Activated CD8-positive, alpha-beta memory T cell treated with anti-CD3 and anti-CD28 coated beads, Interleukin-2, amount 50 U/mL, for 4 hours (primary cell): ENCODE measurements around the gene TGFB1I1.
"Not testable (repeated sequence)": the region's sequence is repeated elsewhere in the genome, so short reads cannot be mapped to it uniquely, and the experiment has no call there.

Source experiments
- DNase-seq: peaks from one replicate; pipeline ENCODE4 v3.0.0-alpha.2; 2020

TGFB1I1 gene

DNA sequence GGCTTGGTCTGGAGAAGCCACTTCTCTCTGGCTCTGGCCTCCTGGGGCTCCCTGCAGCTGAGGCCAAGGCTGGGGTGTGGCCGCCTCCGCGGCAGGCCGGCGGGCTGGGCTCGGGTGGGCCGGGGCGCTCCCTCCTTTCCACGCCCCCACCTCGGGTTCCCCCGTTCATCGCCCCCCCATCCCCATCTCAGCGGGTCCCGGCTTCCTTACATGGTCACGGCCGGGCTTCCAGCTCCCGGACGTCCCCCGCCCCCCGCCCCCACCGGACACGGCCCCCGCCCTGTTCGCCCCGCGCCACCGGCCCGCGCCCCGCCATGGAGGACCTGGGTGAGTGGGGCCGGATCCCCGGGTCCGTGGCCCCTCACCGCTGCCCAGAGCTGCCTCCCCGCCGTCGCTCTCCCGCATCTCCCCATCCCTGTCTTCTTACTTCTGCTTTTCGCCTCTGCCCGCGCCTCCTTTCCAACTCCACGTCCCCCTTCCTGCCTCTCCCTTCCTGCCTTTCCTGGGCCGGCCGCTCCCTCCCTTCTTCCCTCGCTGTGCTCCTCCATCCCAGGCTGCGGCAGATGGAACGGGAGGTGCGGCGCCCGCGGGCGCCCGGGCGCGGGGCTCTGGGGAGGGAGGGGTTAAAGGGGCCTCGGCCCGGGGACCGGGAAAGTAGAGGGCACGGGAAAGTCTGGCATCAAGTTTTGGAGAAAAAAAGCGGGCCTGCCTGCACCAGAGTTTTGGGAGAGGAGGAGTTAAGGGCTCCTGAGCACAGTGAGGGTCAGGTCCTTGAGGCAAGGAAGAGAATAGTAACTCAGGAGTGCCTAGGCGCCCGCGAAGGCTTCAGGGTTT is at the start of gene TGFB1I1:
TSS of gene TGFB1I1 (plus strand) at position 278 of the 834 bp plus-strand sequence. CDS start at position 315, 37 bp downstream.
- DNase-seq: no peak

DNA sequence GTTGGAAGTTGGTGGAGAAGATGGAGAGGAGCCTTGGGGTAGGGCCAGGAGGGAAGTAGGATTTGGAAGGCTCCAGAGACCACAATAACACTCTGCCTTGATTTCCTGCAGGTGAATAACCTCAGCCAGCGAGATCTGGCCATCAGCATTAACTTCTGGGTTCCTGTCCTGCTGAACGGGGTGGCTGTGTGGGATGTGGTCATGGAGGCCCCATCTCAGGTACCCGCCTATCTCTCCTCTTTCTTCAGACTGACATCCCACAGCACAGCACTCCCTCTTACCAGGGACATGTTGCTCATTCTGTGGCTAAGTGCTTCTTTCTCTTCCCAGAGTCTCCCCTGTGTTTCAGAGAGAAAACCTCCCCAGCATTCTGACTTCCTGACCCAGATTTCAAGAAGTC is 48.7 kb upstream of the TGFB1I1 start:
- no peak for DNase-seq

DNA sequence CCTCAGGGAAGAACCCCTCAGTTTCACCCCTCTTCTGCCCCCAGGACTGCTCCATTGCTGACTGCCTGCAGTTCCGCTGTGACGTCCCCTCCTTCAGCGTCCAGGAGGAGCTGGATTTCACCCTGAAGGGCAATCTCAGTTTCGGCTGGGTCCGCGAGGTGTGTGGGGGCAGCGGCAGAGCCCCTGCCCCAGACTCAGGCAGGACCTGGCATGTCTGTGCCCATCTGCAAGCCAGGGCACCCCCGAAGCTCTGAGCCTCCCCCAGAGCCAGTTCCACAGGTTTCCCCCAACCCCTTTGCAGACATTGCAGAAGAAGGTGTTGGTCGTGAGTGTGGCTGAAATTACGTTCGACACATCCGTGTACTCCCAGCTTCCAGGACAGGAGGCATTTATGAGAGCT is 48.2 kb upstream of the TGFB1I1 start:
- DNase-seq: no peak

DNA sequence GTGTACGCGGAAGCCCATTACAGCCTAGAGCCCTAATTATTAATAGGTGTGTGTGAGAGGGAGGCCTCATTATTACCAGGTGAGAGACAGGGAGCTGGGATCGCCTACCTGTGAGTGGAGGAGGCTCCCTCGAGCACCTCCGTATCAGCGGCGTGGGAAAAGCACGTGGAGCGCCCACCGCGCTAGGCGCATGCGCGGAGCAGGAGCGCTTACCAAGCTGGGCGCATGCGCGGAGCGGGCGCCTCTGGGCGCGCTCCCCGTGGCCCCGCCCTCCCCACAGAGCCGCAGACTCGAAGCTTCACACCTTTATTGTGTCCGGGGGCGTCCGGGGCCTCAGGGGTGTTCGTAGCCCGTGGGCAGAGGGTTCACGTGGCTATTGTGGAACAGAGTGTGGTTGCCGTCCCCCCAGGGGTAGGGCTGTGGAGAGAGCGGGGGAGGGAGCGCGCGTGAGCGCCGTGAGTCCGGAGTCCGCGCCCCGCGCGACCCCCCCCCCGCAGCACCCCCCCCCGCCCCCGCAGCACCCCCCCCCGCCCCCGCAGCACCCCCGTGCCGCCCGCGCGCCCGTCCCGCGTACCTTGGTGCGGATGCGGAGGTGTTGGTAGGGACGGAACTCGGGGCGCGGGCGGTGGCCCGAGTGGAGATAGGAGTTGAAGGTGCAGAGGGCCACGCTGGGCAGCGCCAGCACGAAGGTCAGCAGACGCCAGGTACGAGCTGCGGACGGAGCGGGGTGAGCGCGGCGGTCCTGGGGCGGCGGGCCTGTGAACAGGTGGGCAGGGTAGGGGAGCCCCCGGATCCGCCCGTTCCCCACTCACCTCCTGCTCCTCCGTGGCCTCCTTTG is 44.3 kb upstream of the TGFB1I1 start:
- peak; percentile 76 for DNase-seq

DNA sequence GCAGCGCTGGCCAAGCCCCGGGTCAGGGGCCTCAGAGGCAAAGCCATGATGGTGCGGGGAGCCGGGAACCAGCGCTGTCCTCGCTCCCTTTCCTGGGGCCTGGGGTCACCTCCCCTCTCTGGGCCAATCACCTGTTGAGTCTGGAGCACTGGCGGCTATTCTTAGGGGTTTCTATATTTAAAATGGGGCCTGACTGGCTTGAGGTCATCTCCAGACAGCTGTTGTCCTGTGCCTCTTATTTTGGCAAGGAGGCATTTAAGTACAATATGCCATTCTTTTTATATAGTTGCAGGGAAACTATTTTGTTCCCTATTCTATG is 43.7 kb upstream of the TGFB1I1 start, which contains the start of gene COX6A2:
TSS of gene COX6A2 (minus strand) at position 82 of the 319 bp plus-strand sequence. CDS start at position 47, 35 bp downstream.
- DNase-seq: no peak

DNA sequence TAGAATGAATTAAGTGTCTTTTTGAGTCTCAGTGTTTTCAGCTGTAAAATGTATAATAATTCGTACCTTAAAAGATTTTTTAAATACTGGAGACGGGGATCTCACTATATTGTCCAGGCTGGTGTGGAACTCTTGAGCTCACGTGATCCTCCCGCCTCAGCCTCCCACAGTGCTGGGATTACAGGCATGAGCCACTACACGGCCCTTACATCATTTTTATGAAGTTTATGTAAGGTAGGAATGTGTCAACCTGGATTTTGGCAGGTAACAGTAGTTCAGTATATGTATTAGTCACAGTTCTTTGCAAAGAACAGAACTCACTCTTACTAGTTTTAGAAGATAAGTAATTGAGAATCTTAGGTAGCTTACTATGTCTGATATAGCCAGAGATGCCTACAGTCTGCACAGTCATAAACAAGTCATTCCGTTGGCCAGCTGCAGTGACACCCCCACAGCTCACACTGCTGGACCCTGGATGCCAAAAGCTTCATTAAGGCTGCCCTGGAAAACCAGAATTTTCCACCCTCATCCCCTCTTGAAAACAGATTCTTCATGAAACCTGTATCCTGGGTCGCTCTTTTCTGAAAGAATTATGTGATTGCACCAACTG is 43.2 kb upstream of the TGFB1I1 start:
- no peak for DNase-seq

DNA sequence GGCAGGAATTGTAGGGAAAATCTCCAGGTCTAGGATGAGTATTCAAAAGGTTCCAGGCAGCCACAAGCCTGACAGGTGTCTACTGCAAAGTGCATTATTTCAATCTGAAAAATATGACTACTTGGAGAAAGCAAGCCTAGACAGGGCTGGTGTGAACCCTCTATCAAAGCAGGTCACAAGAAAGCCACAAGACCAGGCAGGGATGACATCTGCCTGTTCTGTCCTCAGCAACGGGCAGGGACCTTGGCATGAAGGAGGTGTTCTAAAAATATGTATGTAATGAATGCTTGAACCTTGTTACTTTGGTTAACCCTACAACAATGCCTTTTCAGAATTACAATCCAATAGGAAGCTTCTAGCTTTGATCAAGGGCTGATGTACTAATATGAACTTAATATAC is 42.6 kb upstream of the TGFB1I1 start:
- DNase-seq: no peak

DNA sequence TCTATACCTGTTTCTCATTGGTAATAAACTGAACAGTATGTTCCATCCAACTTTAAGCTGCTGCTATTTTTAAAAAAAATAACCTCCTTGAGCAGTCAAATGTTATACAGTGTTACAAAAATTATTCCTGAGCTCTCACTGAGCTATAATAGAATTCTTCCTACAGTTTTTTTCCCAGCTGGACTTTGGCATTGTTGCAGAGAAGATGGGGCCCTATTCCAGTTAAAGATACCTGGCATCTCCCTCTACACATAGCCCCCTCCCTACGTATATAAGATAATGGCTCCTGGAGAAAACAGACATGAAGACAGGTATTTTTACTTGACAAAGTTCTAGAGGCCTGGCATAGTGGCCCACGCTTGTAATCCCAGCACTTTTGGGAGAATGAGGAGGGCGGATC is 42.2 kb upstream of the TGFB1I1 start:
- no peak for DNase-seq

DNA sequence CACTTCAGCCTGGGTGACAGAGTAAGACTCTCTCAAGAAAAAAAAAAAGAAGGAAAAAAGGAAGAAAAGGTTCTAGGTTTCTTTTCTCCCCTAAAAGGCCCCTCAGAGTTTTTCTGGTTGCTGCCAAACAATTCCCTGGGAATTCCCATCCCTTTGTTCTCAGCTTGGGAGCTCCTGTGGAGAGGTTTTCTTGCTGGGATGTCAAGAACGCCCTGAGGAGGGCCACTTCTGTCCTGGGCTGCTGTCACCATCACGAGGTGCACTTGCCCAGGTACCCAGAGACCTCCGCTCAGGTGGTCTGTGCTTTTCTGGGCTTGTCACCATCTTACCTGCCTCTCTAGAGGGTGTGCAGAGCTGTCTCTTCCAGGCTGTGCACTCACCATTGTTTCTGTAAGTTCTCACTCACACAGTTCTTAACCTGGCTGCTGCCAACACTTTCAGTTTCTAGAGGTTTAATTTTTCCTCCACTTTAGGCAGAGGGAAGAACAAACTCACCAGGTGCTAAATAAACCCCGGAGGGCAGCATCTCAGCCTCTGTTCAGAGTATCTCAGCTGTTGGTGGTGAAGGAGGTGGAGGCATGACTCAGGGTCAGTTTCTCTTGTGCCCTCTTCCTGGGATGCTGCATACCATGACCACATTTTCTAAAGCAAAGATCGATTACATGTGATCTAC is 41.4 kb upstream of the TGFB1I1 start:
- DNase-seq: no peak

DNA sequence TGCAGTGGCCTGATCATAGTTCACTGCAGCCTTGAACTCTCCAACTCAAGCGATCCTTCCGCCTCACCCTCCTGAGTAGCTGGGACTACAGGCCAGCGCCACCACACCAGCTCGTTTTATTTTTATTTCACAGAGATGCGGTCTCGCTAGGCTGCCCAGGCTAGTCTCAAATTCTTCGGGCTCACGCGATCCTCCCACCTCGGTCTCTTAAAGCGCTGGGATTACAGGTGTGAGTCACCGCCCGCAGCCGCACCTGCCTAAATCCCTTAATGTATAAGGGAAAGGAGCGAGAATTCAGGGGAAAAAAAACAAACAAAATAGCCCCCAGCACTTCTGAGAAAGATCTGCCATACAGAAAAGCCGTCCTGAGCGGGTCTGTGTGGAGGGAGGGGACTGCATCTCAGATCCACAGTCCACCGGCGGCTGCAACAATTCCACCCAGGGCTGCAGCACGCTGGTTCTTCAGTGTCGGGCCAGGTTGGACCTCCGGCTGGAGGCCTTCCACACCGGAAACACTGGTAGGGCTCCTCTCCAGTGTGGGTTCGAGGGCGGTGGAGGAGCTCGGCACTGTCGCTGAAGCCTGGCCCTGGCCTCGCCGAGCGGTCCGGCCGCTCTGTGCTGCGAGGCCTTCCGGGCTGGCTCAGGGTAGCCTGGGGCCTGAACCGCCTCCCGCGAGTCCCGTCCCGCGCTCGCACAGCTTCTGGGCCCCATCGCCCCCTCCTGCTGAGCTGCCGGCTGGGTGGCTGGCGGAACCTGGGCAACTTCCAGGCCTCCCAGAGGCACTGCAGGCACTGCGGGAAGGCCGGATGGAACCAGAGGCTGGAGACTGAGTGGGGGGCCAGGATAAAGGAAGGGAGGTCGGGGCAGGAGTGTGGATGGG is 36.4 kb upstream of the TGFB1I1 start:
- no peak for DNase-seq

DNA sequence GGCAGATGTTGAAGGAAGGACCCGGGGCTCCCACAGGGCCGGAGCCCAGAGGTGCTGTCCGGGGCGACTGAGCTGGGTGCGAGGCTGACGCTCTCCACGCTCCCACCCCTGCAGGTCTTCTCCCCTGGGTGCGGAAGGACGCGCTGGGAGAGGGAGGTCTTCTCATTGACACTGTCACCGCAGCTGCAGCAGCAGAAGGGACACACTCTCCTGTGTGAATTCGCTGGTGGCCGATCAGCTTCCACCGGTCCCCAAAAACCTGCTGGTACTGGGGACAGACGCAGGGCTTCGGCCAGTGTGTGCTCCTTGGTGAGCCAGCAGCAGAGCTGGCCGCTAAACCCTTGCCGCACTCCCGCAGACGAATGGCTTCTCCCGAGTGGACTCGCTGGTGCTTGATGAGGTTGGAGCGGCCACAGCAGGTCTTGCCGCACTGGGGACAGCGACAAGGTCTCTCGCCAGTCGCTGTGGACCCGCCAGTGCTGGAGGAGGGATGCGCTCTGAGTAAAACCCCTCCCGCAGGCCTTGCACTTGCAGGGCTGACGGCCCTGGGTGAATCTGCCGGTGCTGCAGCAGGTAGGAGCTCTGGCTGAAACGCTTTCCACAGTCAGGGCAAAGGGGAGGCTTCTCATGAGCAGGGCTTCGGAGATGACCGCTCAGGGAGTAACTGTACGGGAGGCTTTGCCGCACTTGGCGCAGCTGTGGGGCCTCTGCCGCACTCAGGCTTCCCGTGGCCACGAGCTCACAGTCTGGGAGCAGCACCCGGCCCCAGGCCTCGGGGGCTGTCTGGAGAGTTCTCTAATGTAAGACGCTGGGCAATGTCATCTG is 35.5 kb upstream of the TGFB1I1 start:
- no peak for DNase-seq

DNA sequence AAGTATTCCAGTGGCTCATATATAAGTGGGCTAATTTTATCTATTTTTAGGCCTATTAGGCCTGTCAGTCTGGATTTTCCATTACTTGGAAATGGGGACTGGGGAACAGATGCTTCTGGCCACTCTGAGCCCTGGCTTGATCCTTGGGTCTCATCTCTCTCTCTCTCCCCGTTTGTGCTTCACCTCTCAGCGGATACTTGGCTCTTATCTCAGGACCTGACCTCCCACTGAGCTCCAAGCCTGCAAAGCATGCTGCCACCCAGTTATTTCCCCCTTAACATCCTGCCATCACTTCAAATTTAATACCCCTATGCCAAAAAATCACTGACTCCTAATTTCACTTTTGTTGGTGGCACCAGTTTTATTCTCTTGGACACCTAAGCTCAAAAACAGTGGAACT is 33.5 kb upstream of the TGFB1I1 start:
- no peak for DNase-seq

DNA sequence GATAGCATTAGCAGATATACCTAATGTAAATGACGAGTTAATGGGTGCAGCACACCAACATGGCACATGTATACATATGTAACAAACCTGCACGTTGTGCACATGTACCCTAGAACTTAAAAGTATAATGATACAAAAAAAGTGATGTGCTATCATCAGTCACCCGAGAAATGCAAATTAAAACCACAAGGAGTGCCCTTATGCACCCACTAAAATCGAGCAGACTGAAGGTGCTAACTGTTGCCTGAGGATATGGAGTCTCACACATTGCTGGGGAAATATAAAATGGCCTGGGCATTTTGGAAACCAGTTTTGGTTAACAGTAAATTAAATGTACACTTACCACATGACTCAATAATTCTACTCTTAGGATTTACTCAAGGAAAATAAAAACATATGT is 32.9 kb upstream of the TGFB1I1 start:
- DNase-seq: not testable (repeated sequence)

DNA sequence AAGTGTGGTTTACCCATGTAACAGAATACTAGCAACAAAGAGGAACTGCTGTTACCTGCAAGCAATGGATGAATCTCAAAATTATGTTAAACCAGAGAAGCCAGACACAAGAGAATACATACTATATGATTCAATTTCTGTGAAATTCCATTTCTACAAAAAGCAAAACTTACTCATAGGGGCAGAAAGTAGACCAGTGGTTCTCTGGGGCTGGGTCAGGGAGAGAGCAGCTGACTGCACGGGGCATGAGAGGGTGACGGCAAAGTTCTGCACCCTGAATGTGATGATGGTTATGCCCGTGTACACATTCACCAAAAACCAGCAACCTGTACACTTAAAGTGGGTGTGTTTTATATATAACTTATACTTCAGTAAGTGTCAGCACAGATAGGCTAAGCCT is 32.4 kb upstream of the TGFB1I1 start:
- DNase-seq: no peak

DNA sequence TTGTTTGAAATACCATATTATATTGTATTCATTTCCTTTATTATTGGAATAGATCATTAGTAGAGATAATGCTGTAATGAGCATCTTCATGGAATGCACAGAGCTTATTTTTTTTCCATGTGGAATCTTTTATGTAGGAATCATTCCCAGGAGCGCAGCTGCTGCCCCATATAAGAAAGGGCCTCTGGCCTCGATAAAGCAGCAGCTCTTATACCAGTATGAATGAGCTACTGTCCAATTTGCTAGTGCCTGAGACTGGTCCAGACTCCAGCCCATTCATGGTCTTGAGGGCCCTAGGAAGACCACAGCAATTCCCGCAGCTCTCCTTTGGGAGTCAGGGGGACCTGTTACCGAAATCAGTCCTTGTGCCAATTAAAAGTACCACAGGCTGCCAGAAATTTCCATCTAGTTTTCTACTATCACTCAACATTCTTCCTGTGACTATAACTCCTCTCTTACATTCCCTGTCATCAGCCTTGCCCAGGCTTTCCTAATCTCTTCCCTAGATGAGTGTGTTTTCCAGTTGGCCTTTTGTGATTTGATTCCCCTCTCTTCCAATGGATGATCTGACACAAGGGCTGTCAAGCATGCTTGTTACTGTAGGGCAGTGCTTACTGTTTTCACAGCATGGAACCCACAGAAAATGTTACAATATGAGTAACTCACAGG is 31.3 kb upstream of the TGFB1I1 start:
- no peak for DNase-seq

DNA sequence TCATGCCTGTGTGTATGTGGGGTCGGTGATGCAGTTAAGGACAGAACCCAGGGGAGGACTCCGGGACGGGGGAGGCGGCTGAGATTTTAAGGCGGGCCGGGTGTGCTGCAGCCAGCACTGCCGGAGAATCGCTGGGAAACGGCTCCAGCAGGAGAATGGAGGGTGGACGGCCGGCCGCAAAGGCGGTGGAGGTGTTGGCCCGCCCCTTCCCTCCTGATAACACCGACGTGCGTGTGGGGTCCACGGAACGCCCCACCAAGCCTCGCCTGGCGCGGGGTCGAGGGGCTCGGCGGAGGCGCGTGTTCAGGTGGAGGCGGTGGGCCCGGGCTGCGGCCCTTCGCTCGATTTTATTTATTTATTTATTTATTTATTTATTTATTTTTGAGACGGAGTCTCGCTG is 30.0 kb upstream of the TGFB1I1 start:
- no peak for DNase-seq

DNA sequence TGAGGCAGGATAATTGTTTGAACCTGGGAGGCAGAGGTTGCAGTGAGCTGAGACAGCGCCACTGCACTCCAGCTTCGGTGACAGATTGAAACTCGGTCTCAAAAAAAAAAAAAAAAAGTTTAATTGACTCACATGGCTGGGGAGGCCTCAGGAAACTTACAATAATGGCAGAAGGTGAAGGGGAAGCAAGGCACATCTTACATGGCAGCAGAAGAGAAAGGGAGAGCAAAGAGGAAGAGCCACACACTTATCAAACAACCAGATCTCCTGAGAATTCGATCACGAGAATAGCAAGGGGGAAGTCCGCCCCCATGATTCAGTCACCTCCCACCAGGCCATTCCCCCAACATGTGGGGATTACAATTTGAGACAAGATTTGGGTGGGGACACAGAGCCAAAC is 26.0 kb upstream of the TGFB1I1 start:
- DNase-seq: not testable (repeated sequence)

DNA sequence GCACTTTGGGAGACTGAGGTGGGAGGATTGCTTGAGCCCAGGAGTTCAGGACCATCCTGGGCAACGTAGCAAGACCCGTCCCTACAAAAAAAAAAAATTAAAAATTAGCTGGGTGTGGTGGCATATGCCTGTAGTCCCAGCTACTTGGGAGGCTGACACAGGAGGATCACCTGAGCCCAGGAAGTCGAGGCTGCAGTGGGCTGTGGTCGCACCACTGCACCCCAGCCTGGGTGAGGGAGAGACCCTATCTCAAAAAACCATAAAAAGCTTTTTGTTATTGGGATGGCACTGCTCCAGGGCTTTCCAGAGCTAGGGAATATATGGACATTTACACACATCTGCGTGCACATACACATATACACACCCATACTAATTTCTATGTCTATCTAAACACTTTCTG is 20.8 kb upstream of the TGFB1I1 start:
- DNase-seq: no peak

DNA sequence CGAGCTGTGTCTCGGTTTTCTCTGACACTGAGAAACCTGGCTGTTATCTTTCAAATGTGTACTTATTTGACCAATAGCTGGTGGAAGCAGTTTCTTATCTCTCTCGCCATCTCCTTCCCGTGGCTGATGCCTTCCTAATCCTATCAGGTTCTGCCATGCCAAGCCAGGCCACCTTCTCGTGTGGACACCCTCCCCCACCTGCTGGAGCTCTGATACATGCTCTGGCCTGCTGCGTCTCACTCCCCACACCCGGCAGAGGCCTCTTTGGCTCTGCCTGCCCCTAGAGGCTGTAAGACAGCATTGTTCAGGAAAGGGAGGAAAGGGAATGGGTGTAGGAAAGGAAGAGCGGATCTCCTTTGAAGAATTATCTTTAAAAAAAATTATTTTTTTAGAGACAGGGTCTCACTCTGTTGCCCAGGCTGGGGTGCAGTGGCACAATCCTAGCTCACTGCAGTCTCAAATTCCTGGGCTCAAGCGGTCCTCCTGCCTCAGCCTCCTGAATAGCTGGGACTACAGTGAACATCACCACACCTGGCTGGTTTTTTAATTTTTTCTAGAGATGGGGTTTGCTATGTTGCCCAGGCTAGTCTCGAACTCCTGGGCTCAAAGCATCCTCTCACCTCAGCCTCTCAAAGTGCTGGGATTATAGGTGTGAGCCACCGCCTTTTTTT is 20.1 kb upstream of the TGFB1I1 start:
- no peak for DNase-seq

DNA sequence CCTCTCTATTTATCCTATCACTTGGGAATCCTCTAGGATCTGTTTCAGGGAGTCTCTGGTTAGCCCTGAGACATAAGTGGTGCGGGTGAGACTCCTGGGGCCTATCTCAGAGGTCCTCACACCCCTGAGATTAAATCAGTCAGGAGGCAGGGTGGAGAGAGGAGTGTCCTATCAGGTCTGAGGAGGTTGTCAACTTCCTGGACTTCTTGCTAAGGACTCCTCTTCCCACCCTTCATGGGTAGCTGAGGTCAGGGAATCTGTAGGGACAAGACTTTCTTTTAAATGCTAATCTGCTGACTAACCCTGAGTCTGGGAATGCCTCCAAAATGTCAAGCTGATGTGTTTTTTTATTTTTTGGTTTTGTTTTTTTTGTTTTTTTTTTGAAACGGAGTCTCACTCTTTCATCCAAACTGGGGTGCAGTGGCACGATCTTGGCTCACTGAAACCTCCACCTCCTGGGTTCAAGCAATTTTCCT is 19.3 kb upstream of the TGFB1I1 start:
- no peak for DNase-seq
